ENCODE data around the gene RERE. TPM values are rescaled to one million over a fixed set of nuclear protein-coding genes. Genes with fewer than 3 reads are reported as not detected.
"Not testable (repeated sequence)": the region's sequence is repeated elsewhere in the genome, so short reads cannot be mapped to it uniquely, and the experiment has no call there.

The RERE gene
- polyA plus RNA-seq, 1 experiment, result 14.3 TPM

DNA sequence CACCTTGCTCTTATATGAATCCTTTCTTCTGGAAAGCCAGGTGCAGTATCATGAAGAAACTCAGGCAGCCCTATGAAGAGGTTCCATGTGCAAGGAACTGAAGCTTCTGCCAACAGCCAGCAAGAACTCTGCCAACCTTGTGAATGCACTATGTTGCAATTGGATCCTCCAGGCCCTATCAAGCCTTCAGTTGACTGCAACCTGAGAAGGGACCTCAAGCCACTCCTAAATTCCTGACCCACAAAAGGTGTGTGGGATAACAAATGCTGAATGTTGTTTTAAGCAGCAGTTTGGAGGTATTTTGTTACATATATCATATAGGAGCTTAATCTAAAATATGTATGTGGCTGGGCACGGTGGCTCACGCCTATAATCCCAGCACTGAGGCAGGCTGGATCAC lies 84.0 kb downstream of the RERE start:
- no peaks in the 10 kb centered on the region for H3K27me3 ChIP-seq (ENCODE audit: control insufficient read depth, insufficient read depth, low read length)
- H3K4me3 ChIP-seq (ENCODE audit: low read depth, low read length), result no peak overlapping the region
- TF ChIP-seq, protein P1, sequence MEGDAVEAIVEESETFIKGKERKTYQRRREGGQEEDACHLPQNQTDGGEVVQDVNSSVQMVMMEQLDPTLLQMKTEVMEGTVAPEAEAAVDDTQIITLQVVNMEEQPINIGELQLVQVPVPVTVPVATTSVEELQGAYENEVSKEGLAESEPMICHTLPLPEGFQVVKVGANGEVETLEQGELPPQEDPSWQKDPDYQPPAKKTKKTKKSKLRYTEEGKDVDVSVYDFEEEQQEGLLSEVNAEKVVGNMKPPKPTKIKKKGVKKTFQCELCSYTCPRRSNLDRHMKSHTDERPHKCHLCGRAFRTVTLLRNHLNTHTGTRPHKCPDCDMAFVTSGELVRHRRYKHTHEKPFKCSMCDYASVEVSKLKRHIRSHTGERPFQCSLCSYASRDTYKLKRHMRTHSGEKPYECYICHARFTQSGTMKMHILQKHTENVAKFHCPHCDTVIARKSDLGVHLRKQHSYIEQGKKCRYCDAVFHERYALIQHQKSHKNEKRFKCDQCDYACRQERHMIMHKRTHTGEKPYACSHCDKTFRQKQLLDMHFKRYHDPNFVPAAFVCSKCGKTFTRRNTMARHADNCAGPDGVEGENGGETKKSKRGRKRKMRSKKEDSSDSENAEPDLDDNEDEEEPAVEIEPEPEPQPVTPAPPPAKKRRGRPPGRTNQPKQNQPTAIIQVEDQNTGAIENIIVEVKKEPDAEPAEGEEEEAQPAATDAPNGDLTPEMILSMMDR (IDR thresholded peaks at IDR 0.05; ENCODE audit: low read depth, low read length), result no peak
- H3K27ac ChIP-seq (ENCODE audit: low read depth, low read length), result no peak overlapping the region
- peaks cover 9% of the 10 kb centered on the region for H3K9me3 ChIP-seq (ENCODE audit: control insufficient read depth, insufficient read depth, low read length)
- CTCF ChIA-PET, result interaction anchor here (0.9 kb wide), 1 partner anchor 15 kb away, joined by 3 read pairs; no protein-coding TSS in a partner anchor
- POLR2A ChIA-PET, result no interaction called here
- DNase-seq (ENCODE audit: low read depth, low spot score), result no peak

DNA sequence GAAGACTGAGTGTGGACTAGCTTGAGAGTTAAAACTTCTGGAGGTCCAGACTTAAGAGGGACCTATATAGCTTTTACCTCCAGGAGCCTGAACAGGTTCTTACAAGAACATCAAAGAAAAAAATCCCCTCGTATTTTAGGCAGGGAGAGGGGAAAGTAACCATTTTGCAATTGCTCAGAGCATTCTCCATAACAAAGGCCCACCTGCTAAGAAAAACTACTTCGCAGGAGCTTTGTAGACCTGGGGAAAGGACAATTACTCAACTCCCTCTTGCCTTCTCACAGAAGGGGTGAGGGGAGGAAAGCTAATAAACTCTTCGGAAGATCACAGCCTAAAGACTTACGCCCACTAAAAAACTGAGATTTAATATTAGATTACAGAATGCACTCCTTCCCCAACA lies 86.3 kb downstream of the RERE start:
- DNase-seq (ENCODE audit: low read depth, low spot score), result no peak
- Histone ChIP-seq H3K27me3 (ENCODE audit: control insufficient read depth, insufficient read depth, low read length) (no peaks in the 10 kb centered on the region), H3K27ac (ENCODE audit: low read depth, low read length) (no peak overlapping the region), H3K9me3 (ENCODE audit: control insufficient read depth, insufficient read depth, low read length) (peaks cover 9% of the 10 kb centered on the region), H3K4me3 (ENCODE audit: low read depth, low read length) (no peak overlapping the region)
- TF ChIP-seq, protein P1 (IDR thresholded peaks at IDR 0.05; ENCODE audit: low read depth, low read length), result no peak
- CTCF ChIA-PET, result interaction anchor here (0.7 to 1.8 kb wide), 4 partner anchors 86 to 170 kb away, joined by 3 to 4 read pairs (median 4); partner anchors contain the start of gene RERE
- POLR2A ChIA-PET, result interaction anchor here (1.3 kb wide), 1 partner anchor 9 kb away, joined by 4 read pairs; no protein-coding TSS in a partner anchor

DNA sequence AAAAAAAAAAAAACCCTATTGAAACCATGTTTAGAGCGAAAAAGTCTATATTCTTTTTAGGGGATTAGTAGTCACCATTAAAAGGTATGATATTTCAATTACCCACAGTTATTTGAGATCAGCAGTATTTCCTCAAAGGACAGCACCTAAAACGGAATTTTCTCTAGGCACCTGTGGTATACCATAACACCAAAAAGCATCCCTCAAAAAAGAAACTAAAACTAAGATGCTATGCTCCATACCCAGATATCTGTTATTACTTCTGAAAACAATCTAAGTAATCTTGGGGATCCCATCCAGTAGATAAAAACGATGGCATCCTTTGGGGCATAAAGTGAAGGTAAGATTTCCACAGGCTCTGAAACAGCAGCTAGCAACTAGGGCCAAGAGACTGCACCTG lies 89.0 kb downstream of the RERE start:
- TF ChIP-seq, protein P1 (IDR thresholded peaks at IDR 0.05; ENCODE audit: low read depth, low read length), result no peak
- Histone ChIP-seq H3K9me3 (ENCODE audit: control insufficient read depth, insufficient read depth, low read length) (peaks cover 9% of the 10 kb centered on the region), H3K4me3 (ENCODE audit: low read depth, low read length) (no peak overlapping the region), H3K27ac (ENCODE audit: low read depth, low read length) (no peak overlapping the region), H3K27me3 (ENCODE audit: control insufficient read depth, insufficient read depth, low read length) (no peaks in the 10 kb centered on the region)
- DNase-seq (ENCODE audit: low read depth, low spot score), result no peak
- POLR2A ChIA-PET, result no interaction called here
- CTCF ChIA-PET, result interaction anchor here (2.9 to 6.4 kb wide), 4 partner anchors 9 to 166 kb away, joined by 11 to 73 read pairs (median 34); no protein-coding TSS in a partner anchor

DNA sequence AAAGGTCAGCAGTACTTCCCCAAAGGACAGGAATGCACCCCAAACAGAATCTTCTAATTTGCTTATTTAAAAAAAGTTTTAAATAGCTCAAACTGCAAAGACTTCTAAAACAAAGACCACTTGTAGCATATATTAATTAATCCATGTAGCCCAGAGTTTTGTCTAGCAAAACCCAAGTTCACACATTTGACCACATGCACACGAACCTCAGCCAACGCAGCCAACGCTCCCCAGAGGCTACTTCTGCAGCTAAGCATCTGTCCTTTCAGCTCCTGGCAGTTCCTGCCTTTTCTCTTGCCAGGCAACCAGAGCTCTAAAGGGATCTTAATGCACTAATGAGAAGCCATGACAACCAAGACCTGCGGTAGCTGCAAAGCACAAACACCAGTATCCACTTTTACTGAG lies 89.6 kb downstream of the RERE start:
- ChIA-PET POLR2A (no interaction called here), CTCF (interaction anchor here (0.6 to 6.4 kb wide), 8 partner anchors 9 to 169 kb away, joined by 3 to 73 read pairs (median 8); no protein-coding TSS in a partner anchor)
- Histone ChIP-seq H3K9me3 (ENCODE audit: control insufficient read depth, insufficient read depth, low read length) (peaks cover 9% of the 10 kb centered on the region), H3K27me3 (ENCODE audit: control insufficient read depth, insufficient read depth, low read length) (no peaks in the 10 kb centered on the region), H3K4me3 (ENCODE audit: low read depth, low read length) (no peak overlapping the region), H3K27ac (ENCODE audit: low read depth, low read length) (no peak overlapping the region)
- TF ChIP-seq, protein P1 (IDR thresholded peaks at IDR 0.05; ENCODE audit: low read depth, low read length), result no peak
- DNase-seq (ENCODE audit: low read depth, low spot score), result no peak

DNA sequence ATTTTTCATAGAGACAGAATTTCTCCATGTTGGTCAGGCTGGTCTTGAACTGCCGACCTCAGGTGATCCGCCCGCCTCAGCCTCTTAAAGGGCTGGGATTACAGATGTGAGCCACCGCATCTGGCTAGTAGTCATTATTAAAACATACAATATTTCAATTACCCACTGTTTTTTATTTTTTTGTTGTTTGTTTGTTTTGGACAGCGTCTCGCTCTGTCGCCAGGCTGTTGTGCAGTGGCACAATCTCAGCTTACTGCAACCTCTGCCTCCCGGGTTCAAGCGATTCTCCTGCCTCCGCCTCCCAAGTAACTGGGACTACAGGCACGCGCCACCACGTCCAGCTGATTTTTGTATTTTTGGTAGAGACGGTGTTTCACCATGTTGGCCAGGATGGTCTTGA lies 90.1 kb downstream of the RERE start:
- POLR2A ChIA-PET; H3K9me3 ChIP-seq (ENCODE audit: control insufficient read depth, insufficient read depth, low read length); DNase-seq (ENCODE audit: low read depth, low spot score); H3K27me3 ChIP-seq (ENCODE audit: control insufficient read depth, insufficient read depth, low read length); H3K27ac ChIP-seq (ENCODE audit: low read depth, low read length); H3K4me3 ChIP-seq (ENCODE audit: low read depth, low read length): not testable (repeated sequence)
- CTCF ChIA-PET, result interaction anchor here (0.6 to 6.4 kb wide), 25 partner anchors 8 to 317 kb away, joined by 3 to 73 read pairs (median 6); no protein-coding TSS in a partner anchor

DNA sequence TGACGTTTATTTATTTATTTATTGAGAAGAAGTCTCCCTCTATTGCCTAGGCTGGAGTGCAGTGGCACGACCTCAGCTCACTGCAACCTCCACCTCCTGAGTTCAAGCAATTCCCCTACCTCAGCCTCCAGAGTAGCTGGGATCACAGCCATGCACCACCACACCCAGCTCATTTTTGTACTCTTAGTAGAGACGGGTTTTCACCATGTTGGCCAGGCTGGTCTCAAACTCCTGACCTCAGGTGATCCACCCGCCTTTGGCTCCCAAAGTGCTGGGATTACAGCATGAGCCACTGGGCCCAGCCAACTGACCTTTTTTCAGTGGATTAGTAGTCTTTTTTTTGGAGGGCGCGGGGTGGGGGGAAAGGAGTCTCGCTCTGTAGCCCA lies 90.6 kb downstream of the RERE start:
- DNase-seq (ENCODE audit: low read depth, low spot score); H3K27me3 ChIP-seq (ENCODE audit: control insufficient read depth, insufficient read depth, low read length); H3K27ac ChIP-seq (ENCODE audit: low read depth, low read length); H3K9me3 ChIP-seq (ENCODE audit: control insufficient read depth, insufficient read depth, low read length); H3K4me3 ChIP-seq (ENCODE audit: low read depth, low read length): not testable (repeated sequence)
- ChIA-PET CTCF (interaction anchor here (0.5 to 6.4 kb wide), 46 partner anchors 8 to 684 kb away, joined by 3 to 73 read pairs (median 4); no protein-coding TSS in a partner anchor), POLR2A (interaction anchor here (0.8 kb wide), 1 partner anchor 201 kb away, joined by 11 read pairs; no protein-coding TSS in a partner anchor)

All from AG04450 (cell line).